Measurements from ENCODE around the gene EVL.
"Not testable (repeated sequence)": the region's sequence is repeated elsewhere in the genome, so short reads cannot be mapped to it uniquely, and the experiment has no call there.

The EVL gene

GRCh38 chr14:100039903-100040302 lies 25.3 kb upstream of the EVL start:
- no peak for DNase-seq

GRCh38 chr14:100041271-100041670 lies 24.0 kb upstream of the EVL start:
- DNase-seq: no peak

- DNase-seq: no peak
These were observed 22.9 kb upstream of the EVL start for GRCh38 chr14:100042286-100042685.

- DNase-seq: no peak
These were observed 19.4 kb upstream of the EVL start for GRCh38 chr14:100045642-100046344.

GRCh38 chr14:100047600-100047999 lies 17.6 kb upstream of the EVL start:
- DNase-seq: no peak

GRCh38 chr14:100048786-100049185 lies 16.4 kb upstream of the EVL start:
- no peak for DNase-seq

GRCh38 chr14:100049220-100049619 lies 16.0 kb upstream of the EVL start:
- DNase-seq: no peak

- DNase-seq: no peak
These were observed 14.1 kb upstream of the EVL start for GRCh38 chr14:100051103-100051502.

- DNase-seq: no peak
These were observed 13.7 kb upstream of the EVL start for GRCh38 chr14:100051543-100051942.

GRCh38 chr14:100052819-100053218 lies 12.4 kb upstream of the EVL start:
- no peak for DNase-seq

- no peak for DNase-seq
These were observed 10.7 kb upstream of the EVL start for GRCh38 chr14:100054316-100055075.

GRCh38 chr14:100056431-100056830 lies 8.8 kb upstream of the EVL start:
- no peak for DNase-seq

GRCh38 chr14:100056964-100057795 lies 8.0 kb upstream of the EVL start:
- no peak for DNase-seq

- no peak for DNase-seq
These were observed 6.3 kb upstream of the EVL start for GRCh38 chr14:100058777-100059437.

GRCh38 chr14:100059438-100059781 lies 5.8 kb upstream of the EVL start:
- DNase-seq: no peak

GRCh38 chr14:100060760-100061159 lies 4.5 kb upstream of the EVL start:
- DNase-seq: no peak

GRCh38 chr14:100062590-100062989 lies 2.6 kb upstream of the EVL start:
- peak; percentile 31 for DNase-seq

- DNase-seq: no peak
These were observed 1.8 kb upstream of the EVL start for GRCh38 chr14:100063314-100063941.

- DNase-seq: not testable (repeated sequence)
These were observed 708 bp upstream of the EVL start for GRCh38 chr14:100064335-100065092.

- DNase-seq: peak; percentile 75
These were observed 836 bp downstream of the EVL start for GRCh38 chr14:100065942-100066574.

GRCh38 chr14:100066962-100067361 lies 1.7 kb downstream of the EVL start:
- DNase-seq: no peak
